Measurements from ENCODE around the gene NEO1.

The NEO1 gene, protein sequence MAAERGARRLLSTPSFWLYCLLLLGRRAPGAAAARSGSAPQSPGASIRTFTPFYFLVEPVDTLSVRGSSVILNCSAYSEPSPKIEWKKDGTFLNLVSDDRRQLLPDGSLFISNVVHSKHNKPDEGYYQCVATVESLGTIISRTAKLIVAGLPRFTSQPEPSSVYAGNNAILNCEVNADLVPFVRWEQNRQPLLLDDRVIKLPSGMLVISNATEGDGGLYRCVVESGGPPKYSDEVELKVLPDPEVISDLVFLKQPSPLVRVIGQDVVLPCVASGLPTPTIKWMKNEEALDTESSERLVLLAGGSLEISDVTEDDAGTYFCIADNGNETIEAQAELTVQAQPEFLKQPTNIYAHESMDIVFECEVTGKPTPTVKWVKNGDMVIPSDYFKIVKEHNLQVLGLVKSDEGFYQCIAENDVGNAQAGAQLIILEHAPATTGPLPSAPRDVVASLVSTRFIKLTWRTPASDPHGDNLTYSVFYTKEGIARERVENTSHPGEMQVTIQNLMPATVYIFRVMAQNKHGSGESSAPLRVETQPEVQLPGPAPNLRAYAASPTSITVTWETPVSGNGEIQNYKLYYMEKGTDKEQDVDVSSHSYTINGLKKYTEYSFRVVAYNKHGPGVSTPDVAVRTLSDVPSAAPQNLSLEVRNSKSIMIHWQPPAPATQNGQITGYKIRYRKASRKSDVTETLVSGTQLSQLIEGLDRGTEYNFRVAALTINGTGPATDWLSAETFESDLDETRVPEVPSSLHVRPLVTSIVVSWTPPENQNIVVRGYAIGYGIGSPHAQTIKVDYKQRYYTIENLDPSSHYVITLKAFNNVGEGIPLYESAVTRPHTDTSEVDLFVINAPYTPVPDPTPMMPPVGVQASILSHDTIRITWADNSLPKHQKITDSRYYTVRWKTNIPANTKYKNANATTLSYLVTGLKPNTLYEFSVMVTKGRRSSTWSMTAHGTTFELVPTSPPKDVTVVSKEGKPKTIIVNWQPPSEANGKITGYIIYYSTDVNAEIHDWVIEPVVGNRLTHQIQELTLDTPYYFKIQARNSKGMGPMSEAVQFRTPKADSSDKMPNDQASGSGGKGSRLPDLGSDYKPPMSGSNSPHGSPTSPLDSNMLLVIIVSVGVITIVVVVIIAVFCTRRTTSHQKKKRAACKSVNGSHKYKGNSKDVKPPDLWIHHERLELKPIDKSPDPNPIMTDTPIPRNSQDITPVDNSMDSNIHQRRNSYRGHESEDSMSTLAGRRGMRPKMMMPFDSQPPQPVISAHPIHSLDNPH (N-terminal part only)

DNA sequence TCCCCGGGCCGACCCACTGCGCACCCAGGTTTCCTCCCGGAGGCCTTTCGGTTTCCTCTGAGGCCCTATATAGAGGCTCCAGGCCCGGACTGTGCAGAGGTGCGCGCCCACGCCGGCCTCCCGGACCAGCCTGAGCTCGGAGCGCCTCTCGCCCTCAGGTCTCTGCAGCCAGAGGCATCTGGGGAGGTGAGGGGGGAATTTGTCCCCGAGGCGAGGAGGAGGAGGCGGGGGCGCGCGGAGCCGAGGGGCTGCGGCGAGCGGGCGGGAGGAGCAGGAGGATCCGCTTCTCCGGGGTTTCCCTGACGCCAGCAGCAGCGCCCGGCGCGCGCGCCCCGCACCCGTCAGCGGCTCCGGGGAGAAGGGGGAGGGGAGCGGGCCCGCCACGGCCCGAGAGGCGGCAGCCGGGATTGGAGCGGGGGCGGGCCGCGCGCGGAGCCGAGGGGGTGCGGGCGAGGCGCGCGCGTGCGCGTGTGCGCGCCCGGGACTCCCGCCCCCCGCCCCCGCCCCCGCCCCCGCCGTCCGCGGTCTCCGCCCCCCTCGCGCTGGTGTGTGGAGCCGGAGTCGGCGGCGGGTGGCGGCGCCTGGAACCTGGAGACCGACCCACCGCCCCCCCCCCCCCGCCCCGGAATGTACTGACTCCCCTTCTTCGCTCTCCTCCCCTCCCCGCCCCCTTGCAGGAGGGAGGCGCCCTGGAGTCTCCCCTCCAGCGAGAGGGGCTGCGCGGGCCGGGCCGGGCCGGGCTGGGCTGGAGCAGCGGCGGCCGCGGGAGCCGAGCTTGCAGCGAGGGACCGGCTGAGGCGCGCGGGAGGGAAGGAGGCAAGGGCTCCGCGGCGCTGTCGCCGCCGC, at the start of gene NEO1:
Gene NEO1 (plus strand): TSS at position 657 of the 846 bp plus-strand sequence. CDS start 213 bp downstream, outside the sequence.
- DNase-seq (ENCODE audit: low read depth), result peak; percentile 61

DNA sequence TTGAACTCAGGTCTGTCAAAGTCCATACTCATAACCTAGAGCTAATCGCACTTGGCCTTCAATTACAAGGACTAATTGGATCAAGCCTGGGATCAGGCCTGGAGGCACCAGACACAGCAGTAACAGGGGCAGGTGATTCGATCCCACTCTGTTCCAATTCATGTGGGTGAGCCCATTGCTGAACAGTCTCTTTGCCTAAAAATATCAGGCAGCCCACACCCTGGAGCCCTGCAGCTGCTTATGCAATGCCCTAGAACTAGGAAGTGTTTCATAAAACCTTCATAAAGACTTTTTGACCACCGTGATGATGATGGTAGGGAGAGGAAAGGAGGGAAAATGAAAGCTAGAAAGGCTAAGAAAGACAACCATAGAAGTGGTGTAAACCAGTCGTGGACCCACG, 47.8 kb upstream of the NEO1 start:
- DNase-seq (ENCODE audit: low read depth), result no peak

DNA sequence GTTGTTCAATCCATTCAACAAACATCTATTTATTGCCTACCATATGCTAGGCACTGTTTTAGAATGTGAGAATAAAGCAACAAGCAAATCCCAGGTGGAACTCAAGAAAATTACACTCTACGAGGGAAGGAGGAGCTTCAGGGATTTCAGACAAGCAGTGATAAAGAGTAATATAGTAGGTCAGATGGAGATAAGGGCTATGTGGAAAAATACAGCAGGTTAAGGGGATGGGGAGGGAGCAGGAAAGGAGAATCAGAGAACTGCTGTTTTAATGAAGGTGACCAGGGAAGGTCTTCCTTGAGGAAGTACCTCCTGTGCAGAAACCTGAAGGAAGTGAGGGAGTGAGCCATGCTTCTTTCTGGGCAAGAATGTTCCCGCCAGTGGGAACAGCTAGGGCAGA, 47.2 kb upstream of the NEO1 start:
- DNase-seq (ENCODE audit: low read depth), result no peak

GRCh38 chr15:73005446-73005845, 46.8 kb upstream of the NEO1 start:
- no peak for DNase-seq (ENCODE audit: low read depth)

DNA sequence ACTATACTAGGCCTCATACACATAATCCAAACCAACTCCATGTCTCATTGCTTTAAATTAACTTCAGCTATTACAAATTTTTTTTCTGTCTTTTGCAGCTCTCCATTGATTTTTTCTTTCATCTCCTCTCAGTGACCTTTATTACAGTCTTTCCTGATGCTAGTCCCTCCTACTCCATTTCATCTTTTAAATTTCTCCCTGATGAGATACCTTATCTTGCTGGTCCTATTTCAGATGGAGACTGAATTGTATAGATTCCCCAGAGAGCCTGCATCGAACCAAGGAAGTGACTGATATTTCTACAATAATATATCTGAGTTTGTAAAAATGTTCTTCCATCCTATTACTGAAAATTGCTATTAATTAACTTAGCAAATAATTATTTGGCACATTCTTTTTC, 45.7 kb upstream of the NEO1 start:
- DNase-seq (ENCODE audit: low read depth), result no peak

DNA sequence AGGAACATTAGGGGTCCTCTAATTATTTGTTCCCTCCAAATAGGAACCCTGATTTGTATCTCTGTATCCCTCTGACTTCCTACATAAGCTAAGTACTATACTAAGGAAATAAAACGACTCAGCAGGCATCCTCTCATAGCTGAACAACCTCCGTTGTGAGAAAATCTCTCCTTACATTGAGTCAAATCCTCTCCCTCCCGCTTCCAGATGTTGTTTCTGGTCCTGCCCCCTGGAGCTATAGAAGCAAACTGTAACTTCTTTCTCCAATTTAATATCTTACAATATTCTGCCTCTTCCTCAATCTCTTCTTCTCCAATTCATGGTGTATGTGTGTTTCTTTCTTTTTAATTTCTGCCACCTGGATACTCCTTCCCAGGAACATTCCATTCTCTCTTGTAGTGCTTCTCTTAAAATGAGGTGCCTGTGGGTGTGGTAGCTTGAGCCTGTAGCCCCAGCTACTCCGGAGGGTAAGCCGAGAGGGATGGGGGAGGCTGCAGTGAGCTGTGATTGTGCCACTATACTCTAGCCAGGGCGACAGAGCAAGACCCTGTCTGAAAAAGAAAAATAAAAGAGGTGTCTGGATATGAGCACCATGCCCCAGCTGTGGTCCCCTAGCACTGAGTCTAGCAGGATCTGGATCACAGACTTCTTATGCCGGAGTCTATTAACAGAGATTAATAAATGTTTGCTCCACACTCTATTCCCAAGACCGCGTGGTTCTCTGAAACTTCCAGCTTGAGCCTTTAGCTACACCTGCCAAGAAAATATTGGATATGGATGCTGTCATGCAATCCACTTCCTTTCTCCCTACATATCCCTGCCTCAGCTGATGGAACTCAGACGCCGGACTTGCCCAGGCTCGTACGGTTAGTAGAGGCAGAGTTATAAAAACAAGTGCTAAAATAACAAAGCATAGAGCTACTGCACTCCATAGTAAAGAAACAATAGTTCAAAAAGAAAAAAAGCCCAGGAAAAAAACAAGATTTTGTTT, 42.9 kb upstream of the NEO1 start:
- no peak for DNase-seq (ENCODE audit: low read depth)

DNA sequence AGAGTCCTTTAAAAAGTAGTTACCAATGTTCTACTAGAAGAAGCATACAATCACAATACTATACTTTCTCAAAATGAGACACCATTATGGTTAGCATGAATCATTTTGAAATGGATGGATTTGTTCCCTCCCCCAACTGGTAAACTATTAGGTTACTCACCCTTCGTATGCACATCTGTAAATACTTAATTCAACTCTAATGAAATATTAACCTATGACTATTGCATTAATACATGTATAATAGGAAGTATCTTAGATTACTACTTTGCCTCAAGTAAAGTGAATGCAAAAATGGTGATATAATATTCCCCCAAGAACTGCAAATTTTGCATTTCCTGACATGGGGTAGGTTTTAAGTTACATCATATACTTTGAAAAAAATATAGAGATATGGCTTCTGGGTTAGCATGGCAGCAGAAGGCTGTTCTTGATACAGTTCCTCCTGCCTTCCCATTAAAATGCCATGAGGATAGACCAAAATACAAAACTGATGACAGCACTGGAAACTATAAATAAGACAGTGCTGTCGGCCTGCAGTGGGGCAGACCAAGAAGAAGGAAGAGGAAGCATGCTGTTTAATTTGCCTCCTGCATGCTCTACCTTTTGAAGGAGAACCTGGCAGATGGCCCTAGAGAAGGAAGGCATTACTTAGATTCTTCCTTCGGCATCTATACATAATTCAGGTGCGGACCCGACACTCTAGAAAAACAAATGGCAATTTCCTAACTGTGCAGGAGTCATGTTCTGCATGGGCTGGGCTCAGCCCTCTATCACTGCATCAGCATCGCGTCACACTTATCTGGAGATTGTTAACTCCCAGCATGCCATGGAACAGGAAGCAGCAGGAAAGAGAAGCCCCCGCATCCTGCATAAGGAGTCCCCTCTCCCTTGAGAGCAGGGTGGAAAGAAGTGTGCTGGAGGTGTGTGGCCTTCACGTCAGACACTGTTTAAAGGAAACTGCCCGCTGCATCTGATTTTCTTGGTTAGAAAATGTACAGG, 41.8 kb upstream of the NEO1 start:
- DNase-seq (ENCODE audit: low read depth), result no peak

DNA sequence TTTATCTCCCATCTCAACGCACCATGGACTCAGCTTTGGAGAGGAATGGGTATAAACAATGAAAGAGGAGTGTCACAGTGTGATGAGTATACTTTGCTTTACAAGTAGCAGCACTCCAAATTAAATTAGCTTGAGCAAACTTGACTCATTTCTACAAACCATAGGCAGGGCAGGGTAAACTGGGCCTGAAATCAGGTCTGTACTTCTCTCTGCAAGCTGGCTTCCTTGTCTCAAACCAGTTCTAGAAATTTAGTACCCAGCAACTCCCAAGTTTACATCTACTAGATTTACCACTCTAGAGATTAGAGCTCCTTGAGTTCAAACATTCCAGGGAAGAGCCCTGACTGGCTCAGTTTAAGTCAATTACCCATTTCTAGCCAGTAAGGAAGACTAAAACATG, 37.4 kb upstream of the NEO1 start:
- no peak for DNase-seq (ENCODE audit: low read depth)

- no peak for DNase-seq (ENCODE audit: low read depth)
Measured at GRCh38 chr15:73015493-73015892, 36.8 kb upstream of the NEO1 start.

DNA sequence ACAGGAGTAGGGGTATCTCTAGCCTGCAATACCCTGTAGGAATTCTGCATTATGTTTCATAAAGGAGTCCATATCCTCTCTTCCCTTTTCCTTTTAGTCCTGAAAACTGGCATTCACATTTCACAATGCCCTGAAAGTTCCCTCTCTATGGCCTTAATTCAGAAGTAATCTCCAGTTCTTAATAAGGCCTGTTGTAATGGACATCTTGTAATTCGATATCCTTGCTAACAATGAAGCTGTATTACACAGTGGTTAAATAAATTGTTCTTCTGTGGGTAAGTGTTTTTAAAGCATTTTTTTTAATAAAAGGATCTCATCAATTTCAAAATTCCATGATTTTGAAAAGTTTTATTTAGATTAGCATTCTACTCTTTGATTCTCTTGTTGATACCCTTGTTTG, 34.3 kb upstream of the NEO1 start:
- no peak for DNase-seq (ENCODE audit: low read depth)

DNA sequence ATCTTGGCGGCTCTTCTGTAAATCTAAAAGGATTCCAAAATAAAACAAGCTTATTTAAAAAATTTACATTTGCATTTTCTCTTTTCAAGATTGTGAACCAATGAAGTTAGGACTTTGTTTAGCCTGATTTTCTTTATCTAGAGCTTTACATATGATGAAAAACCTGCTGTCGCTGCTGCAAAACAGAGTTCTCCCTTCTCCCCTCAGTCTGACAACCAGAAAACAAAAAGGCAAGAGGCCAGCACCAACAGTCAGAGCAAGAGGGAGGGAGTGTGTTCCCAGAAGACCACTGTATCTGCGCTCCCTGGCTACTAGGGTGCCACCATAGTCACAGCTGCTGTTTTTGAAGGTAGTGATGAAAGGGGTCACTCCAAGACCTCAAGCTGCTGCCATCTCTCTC, 33.1 kb upstream of the NEO1 start:
- DNase-seq (ENCODE audit: low read depth), result no peak

DNA sequence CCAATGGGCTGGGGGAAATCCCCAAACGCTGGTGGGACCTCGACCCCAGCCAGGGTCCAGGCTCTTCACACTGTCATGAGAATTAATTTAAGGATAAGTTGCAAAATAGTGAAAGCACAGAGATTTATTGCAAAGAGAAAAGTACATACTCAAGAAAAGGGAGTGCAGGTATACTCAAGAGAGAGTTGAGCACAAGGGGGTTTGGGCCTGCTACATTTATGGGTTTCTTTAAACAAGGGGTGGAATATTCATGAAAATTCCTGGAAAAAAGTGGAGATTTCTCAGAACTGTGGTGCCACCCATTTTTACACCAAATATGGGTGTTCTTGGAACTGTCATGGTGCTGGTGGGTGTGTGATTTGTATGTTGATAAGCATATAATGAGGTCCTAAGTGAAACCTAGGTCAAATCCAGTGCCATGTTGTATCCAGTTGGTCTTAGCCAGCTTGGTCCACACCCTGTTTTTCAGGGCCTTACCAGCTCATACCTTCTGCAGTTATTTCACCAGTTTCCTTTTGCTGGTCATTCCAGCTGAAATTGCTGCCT, 32.6 kb upstream of the NEO1 start:
- no peak for DNase-seq (ENCODE audit: low read depth)

GRCh38 chr15:73021139-73021621, 31.1 kb upstream of the NEO1 start:
- DNase-seq (ENCODE audit: low read depth), result no peak

DNA sequence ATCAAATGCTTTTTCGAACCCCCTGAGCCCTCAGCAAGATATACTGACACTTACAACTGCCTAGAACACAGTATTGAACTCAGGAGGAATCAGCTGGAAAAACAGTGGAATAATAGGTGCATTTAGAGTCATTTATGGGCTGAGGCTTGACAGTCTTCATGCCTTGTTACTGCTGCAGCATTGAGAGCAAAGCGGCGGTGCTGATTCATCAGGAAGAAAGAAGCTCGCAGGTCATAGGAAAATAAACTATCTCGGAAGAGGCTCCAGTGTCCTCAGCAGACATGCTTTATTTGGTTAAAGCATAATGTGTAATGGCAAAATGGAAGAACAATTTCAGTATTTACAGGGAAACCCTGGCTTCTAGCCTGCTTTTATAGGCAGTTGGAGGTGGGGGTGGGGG, 30.1 kb upstream of the NEO1 start:
- no peak for DNase-seq (ENCODE audit: low read depth)

DNA sequence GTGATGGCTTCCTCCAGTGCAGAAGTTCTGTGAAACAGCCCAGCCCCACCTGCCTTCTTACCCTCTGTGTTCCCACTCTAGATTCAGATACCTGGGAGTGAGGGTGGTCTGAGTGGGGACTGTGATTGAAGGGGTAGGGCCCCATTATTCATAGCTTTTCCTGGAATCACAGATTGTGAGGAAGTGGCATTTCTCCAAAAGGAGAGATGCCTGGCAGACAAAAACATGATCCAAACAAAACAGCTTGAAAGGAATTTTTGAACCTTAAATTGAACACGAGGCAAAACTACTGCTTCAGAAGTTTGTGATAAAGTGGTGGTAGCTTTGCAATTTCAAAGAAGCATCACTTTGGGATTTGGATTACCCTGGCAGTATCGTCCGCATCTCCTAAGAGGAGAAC, 29.2 kb upstream of the NEO1 start:
- no peak for DNase-seq (ENCODE audit: low read depth)

DNA sequence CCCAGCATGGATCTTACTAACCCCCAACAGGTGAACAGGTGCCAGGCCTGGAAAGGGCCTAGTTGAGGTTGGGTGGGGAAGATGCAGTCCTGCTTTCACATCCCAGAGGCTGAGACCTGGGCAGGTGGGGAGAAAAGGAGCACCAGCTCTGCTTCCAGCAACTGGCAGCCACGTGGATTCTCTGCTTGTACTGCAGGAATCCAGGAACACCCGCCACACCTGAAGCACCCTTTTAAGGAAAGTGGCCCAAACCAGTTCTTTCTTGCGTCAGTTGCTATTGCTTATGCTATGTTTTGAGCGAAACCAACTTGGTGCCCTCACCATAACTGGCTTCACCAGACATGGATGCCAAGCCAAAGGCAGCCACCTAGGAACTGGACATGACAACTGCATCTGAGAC, 28.1 kb upstream of the NEO1 start:
- DNase-seq (ENCODE audit: low read depth), result no peak

DNA sequence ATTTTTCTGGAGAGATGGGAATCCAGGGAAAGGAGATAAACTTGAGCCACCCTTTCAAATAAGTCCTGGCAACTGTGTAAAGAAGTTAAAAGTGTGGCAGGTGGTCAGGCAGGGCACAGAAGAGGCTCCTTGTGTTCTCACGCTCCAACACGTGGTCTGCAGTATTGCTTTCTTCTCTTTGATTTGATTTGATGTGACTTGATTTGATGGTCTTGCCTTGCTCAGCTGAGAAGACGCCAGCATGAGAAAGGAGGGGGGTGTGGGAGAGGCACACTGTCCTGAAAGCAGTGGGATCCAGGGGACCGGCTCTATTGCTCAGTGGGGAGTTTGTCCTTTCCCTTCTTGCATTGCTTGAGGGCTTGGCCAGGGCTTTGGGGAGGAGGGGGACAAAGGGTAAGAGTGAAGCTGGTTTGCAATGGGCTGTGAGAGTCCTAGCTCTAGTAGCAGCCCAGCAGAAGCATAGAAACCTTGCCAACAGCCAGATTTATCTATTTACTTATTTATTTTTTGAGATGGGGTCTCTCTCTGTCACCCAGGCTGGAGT, 25.7 kb upstream of the NEO1 start:
- no peak for DNase-seq (ENCODE audit: low read depth)

DNA sequence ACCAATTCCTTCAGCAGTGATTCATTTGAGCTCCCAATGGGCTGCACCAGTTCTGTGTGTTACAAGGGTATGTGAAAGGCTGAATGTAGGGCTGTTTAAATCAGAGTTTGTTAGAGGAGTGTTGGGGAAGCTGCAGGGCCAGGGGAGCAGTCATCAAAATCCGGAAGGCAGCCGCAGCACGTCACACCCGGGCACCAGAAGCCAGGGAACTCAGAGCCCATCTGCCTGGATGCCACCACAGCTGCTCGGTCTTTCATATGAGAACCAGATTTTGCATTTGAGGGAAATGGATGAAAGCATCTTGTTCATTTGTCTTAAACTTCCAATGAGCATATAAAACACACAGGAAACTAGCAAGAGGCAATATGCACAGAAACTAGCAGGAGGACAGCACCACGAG, 24.2 kb upstream of the NEO1 start:
- DNase-seq (ENCODE audit: low read depth), result no peak

Data from activated gamma-delta T cell treated with anti-CD3 and anti-CD28 coated beads, Interleukin-2, amount 50 U/mL, for 16 hours (primary cell).